AG09309 (cell line): ENCODE results near the gene IL20RB.

Source experiments
- DNase-seq: peaks from one replicate; pipeline ENCODE4 v3.0.0-alpha.2; 2010; ENCODE audit warnings: low read depth
- H3K4me3 ChIP-seq: 2 replicates; pipeline ENCODE4 v1.5.1; 2011; ENCODE audit warnings: mild to moderate bottlenecking, low read depth, low read length, moderate library complexity; ENCODE audit not compliant: control insufficient read depth
- CTCF ChIP-seq: IDR thresholded peaks from 2 replicates; pipeline ENCODE4 v1.5.1; 2011; ENCODE audit warnings: mild to moderate bottlenecking, low read depth, low read length, inconsistent platforms; ENCODE audit not compliant: insufficient read depth, control insufficient read depth; ENCODE audit errors: missing control alignments

Gene IL20RB

DNA sequence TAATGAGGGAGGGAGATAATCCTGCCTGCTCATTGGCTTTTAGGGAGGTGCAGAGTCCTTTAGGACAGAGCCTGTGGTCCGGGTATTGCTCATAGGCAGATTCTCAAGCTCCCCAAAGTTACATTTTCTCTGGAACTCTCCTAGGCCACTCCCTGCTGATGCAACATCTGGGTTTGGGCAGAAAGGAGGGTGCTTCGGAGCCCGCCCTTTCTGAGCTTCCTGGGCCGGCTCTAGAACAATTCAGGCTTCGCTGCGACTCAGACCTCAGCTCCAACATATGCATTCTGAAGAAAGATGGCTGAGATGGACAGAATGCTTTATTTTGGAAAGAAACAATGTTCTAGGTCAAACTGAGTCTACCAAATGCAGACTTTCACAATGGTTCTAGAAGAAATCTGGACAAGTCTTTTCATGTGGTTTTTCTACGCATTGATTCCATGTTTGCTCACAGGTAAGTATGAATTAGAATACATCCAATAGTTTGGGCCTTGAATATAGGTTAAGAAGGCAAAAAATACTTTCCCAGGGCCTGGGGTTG lies at the start of gene IL20RB:
TSS of gene IL20RB (plus strand) at position 233 of the 538 bp plus-strand sequence. CDS start at position 364, 131 bp downstream.
- DNase-seq: peak; percentile 74
- no peak for TF ChIP-seq CTCF
- H3K4me3 ChIP-seq: no peak within 1 kb of the TSS

DNA sequence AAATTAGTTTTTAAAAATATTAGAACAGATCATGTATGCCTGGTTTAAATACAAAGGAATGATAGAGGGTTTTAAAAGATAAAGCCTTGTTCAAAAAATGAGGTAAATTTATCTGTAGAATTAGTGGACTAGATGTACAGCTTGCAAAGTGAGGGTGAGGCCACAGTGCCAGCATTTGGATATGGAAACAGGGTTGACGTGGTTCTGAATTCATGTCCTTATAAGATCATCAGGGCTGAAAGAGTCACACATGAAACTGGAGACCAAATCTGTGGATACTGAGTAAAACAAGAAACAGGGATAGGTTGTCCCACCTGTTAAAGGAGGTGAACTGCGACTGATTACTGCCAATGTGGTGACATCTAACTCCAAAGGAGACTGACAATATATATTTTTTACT lies 49.5 kb upstream of the IL20RB start:
- DNase-seq: no peak
- no peak for TF ChIP-seq CTCF
- H3K4me3 ChIP-seq: no peak overlapping the region

DNA sequence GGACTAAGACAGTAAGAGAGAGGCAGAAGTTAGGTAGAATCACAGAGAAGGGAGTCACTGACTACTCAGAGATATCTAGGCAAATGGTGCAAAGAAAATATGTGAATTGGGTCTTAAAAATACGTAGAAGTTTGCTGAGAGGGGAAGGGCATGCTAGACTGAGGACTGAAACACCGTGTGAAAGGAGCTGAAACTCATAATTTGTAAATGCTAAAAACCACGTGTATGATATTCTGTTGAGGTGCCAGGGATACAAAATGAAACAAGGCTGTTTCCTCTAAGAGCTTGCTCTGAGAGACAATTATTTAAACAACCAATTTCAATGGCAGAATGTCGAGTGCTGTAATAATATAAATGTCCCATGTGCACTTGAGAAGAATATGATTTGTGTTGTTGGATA lies 48.6 kb upstream of the IL20RB start:
- no peak for TF ChIP-seq CTCF
- no peak for DNase-seq
- H3K4me3 ChIP-seq: no peak overlapping the region

GRCh38 chr3:136910697-136911096 lies 47.1 kb upstream of the IL20RB start:
- DNase-seq: no peak
- no peak overlapping the region for H3K4me3 ChIP-seq
- TF ChIP-seq CTCF: no peak

- H3K4me3 ChIP-seq: no peak overlapping the region
- TF ChIP-seq CTCF: no peak
- DNase-seq: no peak
Measured at GRCh38 chr3:136913168-136913567, 44.6 kb upstream of the IL20RB start.

- H3K4me3 ChIP-seq: no peak overlapping the region
- DNase-seq: no peak
- TF ChIP-seq CTCF: no peak
Measured at GRCh38 chr3:136914739-136915138, 43.0 kb upstream of the IL20RB start.

- no peak for TF ChIP-seq CTCF
- no peak overlapping the region for H3K4me3 ChIP-seq
- DNase-seq: no peak
Measured at GRCh38 chr3:136916223-136916622, 41.6 kb upstream of the IL20RB start.
